Measurements from ENCODE around the gene FBXO40.
A peak's percentile ranks its signal among the peaks of the same experiment; 100 is the strongest.

The FBXO40 gene

DNA sequence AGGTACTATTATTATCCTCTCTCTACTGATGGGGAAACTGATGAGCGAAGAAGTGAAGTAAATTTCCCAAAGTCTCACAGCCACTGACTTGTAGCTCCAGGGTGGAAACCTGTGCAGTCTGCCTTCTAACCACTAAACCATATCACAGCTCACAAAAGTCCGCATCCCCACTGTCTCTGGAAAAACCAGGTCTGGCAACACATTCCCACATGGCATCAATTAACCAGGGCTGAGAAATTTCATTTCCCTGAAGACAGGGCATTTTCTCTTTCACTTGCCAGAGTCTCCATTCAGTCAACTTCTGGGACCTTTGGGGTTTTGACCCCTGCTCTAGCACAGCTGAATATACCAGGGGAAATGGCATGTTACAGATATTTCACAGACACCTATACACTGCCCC, 26.5 kb downstream of the FBXO40 start:
- no peak for DNase-seq (ENCODE audit: low read depth in 3 of 3, low spot score in 1 of 3)

GRCh38 chr3:121621491-121621890, 28.3 kb downstream of the FBXO40 start:
- no peak for DNase-seq (ENCODE audit: low read depth in 3 of 3, low spot score in 1 of 3)

DNA sequence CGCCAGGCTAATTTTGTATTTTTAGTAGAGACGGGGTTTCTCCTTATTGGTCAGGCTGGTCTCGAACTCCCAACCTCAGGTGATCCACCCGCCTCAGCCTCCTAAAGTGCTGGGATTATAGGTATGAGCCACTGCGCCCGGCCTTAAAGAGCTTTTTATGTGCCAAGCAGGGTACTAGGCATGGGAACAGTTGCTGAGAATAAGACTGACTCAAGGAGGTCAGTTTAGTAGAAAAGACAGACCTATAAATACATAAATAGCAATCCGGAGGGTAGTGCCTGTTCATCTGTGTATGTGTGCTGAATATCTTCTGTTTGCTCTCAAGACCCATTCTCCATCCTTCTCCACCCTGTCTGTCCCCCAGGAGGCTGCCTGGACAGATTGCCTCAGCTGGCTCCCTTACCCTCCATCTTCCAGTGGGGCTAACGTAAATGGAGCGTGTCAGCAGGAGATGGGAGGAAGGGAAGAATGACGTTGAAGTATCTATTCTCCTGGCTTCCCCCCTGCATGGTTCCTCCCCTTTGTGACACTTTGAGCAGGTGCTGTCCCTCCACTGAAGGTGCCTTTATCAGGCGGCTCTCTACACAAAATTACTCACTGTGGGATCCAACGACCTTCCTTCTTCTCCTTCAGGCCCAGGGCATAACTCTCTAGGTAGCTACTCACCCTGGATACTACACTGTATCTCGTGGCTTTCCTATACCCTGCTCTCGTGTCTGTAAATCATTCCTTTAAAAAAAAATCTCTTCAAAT, 31.1 kb downstream of the FBXO40 start:
- no peak for DNase-seq (ENCODE audit: low read depth in 3 of 3, low spot score in 1 of 3)

- no peak for DNase-seq (ENCODE audit: low read depth in 3 of 3, low spot score in 1 of 3)
Measured at GRCh38 chr3:121626495-121626894, 33.3 kb downstream of the FBXO40 start.

GRCh38 chr3:121627211-121627610, 34.0 kb downstream of the FBXO40 start:
- DNase-seq (ENCODE audit: low read depth in 3 of 3, low spot score in 1 of 3) = no peak

DNA sequence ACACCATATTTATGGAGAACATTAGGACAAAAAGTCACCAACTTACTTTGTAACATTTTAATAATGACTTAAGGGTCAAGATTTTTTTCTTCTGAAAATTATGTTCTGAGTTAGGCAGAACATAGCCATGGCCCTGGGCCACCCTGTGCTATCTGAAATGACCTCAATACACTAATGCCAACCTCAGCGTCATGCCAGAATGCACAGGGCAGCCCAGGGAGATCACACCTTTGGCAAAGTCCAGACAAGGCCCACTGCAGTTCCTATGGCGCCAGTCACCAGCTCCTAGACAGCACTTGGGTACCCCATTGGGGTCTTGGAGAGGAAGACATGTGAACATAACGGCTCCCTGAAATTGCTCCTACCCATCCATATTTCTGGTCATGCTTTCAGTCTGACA, 34.4 kb downstream of the FBXO40 start:
- DNase-seq (ENCODE audit: low read depth in 3 of 3, low spot score in 1 of 3) = no peak

GRCh38 chr3:121629601-121630000, 36.4 kb downstream of the FBXO40 start:
- no peak for DNase-seq (ENCODE audit: low read depth in 3 of 3, low spot score in 1 of 3)

DNA sequence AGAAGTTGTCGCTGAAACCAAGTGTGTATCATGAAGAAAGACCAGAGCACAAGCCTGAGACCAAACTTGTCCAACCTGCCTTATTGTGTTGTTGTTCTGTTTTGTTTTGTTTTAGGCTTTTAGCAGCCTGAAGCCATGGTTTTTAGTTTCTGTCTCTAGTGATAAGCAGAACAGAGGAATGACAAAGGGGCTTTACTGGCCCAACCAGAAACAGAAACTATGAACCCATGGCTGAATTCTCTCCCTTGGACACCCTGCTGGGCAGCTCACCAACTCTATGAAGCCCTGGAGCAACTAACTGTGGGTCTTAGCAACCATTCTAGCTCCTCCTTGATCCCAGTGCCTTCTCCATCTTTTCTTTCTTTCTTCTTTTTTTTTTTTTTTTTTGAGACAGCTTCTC, 37.2 kb downstream of the FBXO40 start:
- DNase-seq (ENCODE audit: low read depth in 3 of 3, low spot score in 1 of 3) = no peak

GRCh38 chr3:121637922-121638321, 44.7 kb downstream of the FBXO40 start:
- no peak for DNase-seq (ENCODE audit: low read depth in 3 of 3, low spot score in 1 of 3)

- DNase-seq (ENCODE audit: low read depth in 3 of 3, low spot score in 1 of 3) = no peak
Measured at GRCh38 chr3:121641127-121641526, 47.9 kb downstream of the FBXO40 start.

DNA sequence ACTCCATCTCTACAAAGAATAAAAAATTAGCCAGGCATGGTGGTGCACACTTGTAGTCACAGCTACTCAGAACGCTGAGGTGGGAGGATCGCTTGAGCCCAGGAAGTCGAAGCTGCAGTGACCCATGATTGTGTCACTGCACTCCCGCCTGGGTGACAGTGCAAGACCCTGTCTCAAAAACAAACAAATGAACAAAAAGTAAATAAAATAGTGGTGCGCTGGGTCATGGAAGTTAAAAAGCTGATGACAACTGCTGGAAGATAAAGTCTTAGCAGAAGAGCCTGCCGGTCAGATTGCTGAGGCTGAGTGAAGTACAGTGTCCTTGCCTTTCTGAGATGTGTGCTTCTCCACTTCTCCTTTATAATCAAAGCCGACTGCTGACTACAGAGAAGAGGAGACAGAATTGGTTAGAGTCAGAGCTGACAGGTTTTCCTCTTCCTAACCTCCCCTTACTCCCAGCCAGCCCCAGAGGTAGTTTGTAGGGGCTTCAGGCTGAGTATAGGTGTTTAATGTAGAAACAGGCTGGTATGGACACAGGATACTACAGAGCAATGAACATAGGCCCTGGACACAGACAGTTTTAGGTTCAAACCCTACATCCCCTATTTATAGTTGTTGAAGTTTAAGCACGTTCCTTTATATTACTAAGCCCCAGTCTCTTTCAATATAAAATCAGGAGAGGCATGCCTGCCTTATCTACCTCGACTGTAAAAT, 49.6 kb downstream of the FBXO40 start:
- no peak for DNase-seq (ENCODE audit: low read depth in 3 of 3, low spot score in 1 of 3)

- DNase-seq (ENCODE audit: low read depth in 3 of 3, low spot score in 1 of 3) = no peak
Measured at GRCh38 chr3:121645054-121645453, 51.9 kb downstream of the FBXO40 start.

DNA sequence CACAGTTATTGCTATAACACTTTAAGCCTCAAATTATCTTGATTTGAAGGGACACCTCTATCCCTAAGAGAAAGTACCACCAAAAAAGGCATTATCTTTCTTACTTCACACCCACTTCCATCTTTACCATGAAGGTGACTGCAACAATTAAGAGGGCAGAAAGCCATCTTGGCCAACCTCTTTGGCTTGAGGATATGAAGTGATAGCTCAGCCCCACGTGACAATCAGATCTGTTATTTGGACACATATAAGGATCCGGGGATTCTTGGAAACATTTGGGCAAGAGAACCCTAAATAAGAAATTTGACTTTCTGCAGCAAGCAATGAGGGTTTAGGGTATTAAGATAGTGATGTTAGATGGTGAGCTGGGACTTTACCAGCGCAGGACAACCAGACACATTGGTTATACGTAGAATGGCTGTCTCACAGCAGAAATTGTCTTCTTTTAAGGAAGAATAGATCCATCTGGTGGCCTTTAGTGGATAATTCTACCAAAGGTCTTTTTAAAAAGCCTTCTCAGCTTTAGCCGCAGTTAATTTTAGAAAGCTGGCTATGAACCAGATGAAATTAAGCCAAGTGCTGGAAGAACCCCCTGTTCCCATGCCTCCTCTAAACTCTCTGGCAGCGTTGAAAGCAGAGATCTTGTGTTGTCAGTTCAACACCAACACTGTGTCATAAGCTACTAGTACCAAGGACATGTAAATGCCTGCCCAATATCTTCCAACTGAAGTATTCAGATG, 55.2 kb downstream of the FBXO40 start:
- DNase-seq (ENCODE audit: low read depth in 3 of 3, low spot score in 1 of 3) = no peak

DNA sequence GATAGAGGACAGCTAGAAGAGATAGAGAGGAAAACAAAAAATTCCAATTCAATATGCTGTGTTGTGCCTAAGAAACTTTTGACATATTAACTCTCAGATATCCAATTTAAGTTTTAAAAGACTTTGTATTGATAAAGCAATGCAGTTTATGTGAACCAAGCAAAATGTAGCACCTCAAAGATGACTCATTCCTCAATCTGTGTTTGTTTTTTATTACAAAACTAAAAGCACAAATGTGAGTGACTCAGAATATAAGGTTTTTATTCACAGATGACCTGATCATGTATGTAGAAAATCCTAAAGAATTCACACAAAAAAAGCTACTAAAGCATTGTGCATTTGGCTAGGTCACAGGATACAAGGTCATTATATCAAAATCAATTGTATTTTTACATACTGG, 56.5 kb downstream of the FBXO40 start:
- DNase-seq (ENCODE audit: low read depth in 3 of 3, low spot score in 1 of 3) = no peak

- no peak for DNase-seq (ENCODE audit: low read depth in 3 of 3, low spot score in 1 of 3)
Measured at GRCh38 chr3:121651684-121652083, 58.5 kb downstream of the FBXO40 start.

DNA sequence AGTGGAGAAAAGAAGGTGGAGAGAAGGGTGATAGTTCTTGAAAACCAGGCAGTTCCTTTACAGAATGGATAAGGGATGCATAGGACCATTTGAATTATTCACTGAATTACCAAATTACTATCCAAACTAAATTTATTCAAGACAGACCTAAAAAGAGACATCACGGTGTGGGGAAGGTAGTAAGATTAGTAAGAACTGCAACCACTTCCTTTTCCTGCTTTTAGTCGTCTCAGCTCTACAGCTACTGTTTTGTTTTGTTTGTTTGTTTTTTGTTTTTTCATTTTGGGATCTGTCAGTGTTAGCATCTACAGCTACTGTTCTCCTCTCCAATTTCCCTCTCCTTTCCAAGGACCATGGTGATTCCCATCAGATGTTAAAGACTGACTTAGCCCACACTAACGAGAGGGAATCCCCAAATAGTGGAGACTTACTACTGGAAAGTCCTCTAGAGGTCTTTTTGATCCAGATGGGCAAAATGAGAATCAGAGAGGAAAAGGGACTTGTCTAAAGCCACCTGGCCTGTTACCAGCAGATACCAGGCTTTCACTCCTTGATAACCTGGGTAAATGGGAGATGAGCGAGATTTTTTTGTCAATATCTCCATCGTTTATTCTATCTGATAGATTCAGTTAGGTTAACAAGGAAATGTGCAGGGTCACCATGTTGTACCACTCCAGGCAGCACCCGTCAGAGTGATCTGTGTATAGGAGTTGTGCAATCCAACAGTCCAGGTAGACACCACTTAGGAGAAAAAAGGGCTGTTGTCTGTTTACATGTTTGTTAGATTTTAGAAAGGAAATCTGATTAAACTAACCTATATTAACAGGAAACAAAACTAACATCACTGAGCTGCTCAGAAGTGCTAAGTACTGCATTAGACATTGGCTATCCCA, 61.6 kb downstream of the FBXO40 start:
- no peak for DNase-seq (ENCODE audit: low read depth in 3 of 3, low spot score in 1 of 3)

- no peak for DNase-seq (ENCODE audit: low read depth in 3 of 3, low spot score in 1 of 3)
Measured at GRCh38 chr3:121658716-121659435, 65.7 kb downstream of the FBXO40 start.

GRCh38 chr3:121659586-121659985, 66.4 kb downstream of the FBXO40 start:
- DNase-seq (ENCODE audit: low read depth in 3 of 3, low spot score in 1 of 3) = no peak

DNA sequence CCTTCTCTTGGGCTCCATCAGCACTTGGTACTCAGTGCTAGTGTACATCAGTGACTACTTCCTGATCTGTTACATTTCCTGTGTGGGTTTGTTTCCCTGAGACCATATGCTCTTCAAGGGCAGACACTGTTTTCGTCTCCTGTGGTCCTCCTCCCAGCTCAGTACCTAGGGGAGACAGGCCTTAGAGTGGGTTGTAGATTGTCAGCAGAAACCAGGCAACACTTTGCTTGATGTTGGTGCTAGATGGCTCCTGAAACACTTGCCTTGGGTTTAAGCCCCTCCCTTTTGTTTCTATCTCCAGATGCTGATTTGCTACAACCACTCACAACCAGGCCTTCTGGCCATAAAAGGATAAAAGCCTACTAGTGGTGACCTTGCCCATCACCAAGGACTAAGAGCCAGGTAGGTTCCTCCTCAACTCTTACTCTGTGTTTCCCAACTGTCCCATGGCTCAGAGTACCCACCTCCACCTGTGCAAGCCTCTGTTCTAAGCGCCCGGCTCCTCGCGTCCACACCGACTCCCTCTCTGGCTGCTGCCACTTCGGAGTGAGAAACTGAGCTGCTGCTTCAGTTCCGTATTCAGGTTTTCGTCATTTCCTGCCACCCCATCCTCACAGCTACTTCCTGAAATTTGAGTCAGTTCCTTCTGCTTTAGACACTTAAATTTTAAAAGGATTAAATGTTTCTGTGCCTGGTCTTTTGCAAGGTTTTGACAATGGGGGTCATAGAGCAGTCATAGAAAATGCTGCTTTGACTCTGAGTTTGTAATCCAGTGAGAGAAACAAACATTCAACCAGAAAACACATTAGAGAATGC, 67.4 kb downstream of the FBXO40 start, which contains the start of gene HCLS1:
Gene HCLS1 (minus strand): TSS at position 548 of the 816 bp plus-strand sequence. CDS start 2,556 bp downstream, outside the sequence.
- DNase-seq (ENCODE audit: low read depth in 3 of 3, low spot score in 1 of 3) = peak; percentile 35 to 45 (median 36)

Measured in stimulated activated CD4-positive, alpha-beta T cell treated with anti-CD3 and anti-CD28 coated beads, TNF-alpha, amount 100 ng/mL, for 1 hour (primary cell).